ENCODE data around the gene TUBB3. TPM values are rescaled to one million over a fixed set of nuclear protein-coding genes. Genes with fewer than 3 reads are reported as not detected.

TUBB3 gene
- total RNA-seq, 4 donors from 2014 or later: 1.8 to 7.0 TPM; not detected in 2

DNA sequence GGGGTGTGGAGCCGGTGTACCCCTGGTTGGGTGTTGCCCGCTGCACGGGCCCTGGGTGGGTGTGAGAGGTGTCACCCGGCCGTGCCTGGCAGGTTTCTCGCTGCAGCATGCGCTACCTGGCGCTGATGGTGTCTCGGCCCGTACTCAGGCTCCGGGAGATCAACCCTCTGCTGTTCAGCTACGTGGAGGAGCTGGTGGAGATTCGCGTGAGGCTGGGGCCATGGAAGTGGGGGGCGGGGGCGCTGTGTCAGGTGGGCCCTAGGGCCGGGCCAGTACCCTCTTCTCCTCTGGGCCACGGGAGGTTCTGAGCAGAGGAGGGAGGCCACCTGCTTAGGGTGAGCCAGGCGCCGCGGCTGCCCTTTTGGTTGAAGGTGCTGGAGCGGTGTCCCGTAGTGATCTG lies 38.8 kb downstream of the TUBB3 start:
- TF ChIP-seq, protein P1, sequence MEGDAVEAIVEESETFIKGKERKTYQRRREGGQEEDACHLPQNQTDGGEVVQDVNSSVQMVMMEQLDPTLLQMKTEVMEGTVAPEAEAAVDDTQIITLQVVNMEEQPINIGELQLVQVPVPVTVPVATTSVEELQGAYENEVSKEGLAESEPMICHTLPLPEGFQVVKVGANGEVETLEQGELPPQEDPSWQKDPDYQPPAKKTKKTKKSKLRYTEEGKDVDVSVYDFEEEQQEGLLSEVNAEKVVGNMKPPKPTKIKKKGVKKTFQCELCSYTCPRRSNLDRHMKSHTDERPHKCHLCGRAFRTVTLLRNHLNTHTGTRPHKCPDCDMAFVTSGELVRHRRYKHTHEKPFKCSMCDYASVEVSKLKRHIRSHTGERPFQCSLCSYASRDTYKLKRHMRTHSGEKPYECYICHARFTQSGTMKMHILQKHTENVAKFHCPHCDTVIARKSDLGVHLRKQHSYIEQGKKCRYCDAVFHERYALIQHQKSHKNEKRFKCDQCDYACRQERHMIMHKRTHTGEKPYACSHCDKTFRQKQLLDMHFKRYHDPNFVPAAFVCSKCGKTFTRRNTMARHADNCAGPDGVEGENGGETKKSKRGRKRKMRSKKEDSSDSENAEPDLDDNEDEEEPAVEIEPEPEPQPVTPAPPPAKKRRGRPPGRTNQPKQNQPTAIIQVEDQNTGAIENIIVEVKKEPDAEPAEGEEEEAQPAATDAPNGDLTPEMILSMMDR (IDR thresholded peaks at IDR 0.05; ENCODE audit: low read depth): no peak

DNA sequence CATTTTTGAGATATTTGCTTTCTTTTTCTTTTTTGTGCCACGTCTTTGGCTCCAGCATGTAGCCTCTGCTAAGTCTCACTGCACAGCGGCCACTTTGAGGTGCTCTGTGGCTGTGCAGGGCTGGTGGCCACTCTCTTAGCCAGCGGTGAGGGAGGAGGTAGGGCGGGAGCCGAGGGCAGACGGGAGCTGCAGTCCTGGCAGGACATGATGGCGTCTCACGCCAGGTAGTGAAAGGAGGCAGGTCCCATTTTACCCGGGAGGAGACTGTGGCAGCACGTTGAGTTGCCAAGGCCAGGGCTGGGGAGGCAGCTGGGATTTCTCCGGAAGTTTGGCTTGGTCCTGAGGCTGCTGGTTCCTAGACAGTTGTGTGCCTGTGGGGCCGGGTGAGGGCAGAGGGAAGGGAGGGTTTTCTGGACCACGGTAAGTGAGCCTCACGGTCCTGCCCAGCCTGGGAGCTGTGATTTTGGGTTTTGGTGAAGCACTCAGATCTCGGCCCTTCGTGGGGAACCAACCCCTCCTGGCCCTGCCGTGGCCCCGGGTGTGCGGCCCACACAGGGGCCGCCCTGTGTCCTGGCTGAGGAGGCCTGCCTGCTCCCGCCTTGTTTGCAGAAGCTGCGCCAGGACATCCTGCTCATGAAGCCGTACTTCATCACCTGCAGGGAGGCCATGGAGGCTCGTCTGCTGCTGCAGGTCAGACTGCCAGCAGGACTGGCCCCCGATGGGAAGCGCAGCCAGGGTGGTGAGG lies 39.8 kb downstream of the TUBB3 start:
- TF ChIP-seq, protein P1 (IDR thresholded peaks at IDR 0.05; ENCODE audit: low read depth): no peak

DNA sequence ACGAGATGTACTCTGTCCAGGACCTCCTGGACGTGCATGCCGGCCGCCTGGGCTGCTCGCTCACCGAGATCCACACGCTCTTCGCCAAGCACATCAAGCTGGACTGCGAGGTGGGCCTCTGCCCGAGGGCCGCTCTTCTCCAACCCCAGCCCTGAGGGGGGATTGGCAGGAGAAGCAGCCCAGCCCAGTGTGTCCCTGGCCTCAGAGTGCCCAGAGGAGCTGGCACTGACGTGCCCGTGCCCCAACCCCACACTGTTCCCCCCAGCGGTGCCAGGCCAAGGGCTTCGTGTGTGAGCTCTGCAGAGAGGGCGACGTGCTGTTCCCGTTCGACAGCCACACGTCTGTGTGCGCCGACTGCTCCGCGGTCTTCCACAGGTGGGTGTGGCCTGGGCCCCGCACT lies 41.1 kb downstream of the TUBB3 start:
- TF ChIP-seq, protein P1 (IDR thresholded peaks at IDR 0.05; ENCODE audit: low read depth): no peak

DNA sequence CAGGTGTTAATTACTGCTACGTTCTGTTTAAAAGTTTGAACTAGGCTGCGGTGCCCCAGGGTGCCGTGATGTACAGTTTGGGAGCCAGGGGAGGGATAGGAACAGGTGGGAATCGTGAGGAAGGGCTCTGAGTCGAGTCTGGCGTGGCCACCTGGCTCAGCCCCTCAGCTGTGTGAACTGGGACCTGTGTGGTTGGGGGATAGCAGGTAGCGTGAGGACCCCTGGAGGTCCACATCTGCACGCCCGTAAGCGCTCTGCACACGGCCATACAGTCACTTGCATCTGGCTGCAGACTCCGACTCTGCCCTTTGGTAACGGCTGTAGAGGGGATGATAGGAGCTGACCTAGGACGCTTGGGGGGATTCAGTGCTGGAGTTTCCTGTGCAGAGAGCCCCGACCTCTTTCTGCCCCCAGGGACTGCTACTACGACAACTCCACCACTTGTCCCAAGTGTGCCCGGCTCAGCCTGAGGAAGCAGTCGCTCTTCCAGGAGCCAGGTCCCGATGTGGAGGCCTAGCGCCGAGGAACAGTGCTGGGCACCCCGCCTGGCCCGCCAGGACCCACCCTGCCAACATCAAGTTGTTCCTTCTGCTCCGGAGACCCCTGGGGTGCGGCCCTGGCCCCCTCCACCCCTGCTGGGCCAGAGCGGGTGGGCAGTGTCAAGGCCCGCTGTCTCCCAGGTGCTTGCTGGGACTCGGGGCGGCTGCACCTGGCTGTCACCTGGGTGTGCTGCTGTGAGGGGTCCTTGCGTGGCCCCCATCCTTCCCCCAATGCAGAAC lies 42.5 kb downstream of the TUBB3 start:
- TF ChIP-seq, protein P1 (IDR thresholded peaks at IDR 0.05; ENCODE audit: low read depth): no peak

DNA sequence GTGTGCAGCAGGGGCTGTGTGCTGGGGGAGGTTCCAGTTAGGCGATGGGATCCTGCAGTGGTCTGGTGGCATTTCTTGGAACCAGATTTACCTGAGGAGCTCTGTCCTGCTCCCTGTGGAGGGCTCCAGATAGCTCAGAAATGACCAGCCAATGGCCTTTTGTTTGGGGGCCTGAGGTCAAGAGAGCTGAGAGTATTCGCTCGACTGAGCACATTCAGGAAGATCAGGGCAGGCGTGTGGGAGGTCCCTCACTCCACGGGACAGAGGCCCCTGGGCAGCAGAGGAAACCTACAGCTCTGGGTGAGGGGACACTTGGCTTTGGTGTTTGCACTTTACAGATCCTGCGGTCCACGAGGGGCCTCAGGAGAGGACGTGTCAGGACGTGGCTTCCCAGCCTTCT lies 43.6 kb downstream of the TUBB3 start:
- TF ChIP-seq, protein P1 (IDR thresholded peaks at IDR 0.05; ENCODE audit: low read depth): no peak

DNA sequence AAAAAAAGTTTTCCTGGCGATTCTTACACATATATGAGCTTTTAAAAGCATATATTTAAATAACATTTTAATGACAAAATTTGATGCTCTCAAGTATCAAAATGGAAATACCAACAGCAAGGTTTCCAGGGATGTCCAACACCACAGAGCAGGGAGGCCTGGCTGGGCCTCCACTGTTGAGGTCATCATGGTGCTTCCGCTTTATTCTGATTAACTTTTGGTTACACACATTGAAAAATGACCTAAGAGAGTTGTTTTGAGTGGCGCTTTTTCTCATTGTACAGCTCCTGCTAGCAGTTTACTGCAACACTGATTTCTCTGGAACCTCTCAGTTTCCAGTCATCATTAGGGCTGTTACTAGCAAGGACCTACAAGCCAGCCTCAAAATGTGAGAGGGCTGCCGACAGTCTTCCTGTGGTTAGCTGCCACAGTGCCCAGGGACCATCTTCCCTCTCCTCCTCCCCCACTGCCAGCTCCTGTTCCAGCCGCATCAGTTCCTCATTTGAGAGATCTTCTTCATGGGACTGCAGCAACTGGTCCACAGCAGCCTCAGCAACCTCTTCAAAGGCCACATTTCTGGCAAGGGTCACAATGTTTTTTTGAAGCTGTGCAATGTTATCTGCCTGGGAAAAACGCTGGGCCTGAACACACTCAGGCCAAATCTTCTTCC lies 46.7 kb downstream of the TUBB3 start:
- TF ChIP-seq, protein P1 (IDR thresholded peaks at IDR 0.05; ENCODE audit: low read depth): no peak
